Smooth muscle cell of the brain vasculature (primary cell): ENCODE measurements around the gene MRPS9.

ENCODE experiments used
- DNase-seq: peaks from one replicate; pipeline ENCODE4 v3.0.0-alpha.2; 2012; ENCODE audit warnings: low read depth, low spot score

The MRPS9 gene

GRCh38 chr2:105037572-105038382, at the start of gene MRPS9:
TSS of gene MRPS9 (plus strand) at chr2:105038069. CDS start at chr2:105038093, 24 bp downstream.
- DNase-seq: peak; percentile 93

- no peak for DNase-seq
Measured at GRCh38 chr2:105005181-105005951, 32.5 kb upstream of the MRPS9 start.

DNA sequence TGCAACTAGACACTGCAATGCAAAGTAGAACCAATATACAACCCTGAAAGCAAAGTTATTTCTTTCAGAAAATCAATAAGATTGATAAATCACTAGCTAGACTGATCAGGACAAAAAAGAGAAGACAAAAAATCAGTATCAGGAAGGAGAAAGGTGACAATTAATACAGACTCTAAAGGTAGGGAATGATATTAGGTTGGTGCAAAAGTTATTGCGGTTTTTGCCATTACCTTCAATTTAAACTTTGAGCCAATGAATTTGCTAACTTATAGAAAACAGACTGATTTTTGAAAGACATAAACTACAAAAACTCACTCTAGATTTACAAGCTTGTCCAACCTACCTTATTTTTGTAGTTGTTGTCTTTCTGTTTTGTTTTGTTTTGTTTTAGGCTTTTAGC, 30.5 kb upstream of the MRPS9 start:
- no peak for DNase-seq

DNA sequence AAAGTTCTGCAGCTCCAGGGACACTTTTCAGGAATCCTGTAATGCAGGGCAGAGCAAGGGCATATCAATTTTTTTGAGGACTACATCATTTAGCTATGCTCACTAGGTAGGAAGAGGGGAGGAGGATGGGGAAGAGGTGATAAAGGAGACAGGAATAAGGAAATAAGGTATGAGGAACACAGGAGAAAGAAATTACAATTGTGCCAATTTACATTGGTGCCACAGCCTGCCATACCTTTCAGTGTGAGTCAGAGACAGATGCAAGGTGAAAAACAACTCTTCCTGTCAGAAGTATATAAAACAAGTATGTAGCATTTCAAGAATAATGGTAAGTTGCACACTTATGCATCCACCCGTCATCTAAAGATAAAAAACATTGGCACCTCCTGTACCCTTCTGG, 5.4 kb upstream of the MRPS9 start:
- no peak for DNase-seq

- DNase-seq: no peak
Measured at GRCh38 chr2:105034170-105034569, 3.7 kb upstream of the MRPS9 start.

- no peak for DNase-seq
Measured at GRCh38 chr2:105038383-105039061, 653 bp downstream of the MRPS9 start.

DNA sequence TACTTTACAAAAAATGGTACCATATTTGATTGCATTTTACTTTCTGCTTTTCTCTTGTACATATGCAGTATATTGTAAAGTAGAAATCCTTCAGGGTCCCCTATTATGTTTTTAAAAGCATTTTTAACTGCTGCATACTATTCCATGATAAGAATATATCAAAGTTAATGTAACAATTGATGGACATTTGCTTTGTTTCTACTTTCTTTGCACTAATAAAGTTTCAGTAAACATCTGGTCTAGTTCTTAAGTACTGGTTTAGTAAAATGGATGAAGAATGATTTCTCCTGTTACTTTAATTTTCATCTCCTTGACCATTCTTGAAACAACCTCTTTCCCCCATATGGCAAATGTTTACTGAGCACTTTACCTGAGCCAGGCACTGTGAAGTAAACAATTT, 1.7 kb downstream of the MRPS9 start:
- no peak for DNase-seq

GRCh38 chr2:105042189-105042588, 4.3 kb downstream of the MRPS9 start:
- no peak for DNase-seq

DNA sequence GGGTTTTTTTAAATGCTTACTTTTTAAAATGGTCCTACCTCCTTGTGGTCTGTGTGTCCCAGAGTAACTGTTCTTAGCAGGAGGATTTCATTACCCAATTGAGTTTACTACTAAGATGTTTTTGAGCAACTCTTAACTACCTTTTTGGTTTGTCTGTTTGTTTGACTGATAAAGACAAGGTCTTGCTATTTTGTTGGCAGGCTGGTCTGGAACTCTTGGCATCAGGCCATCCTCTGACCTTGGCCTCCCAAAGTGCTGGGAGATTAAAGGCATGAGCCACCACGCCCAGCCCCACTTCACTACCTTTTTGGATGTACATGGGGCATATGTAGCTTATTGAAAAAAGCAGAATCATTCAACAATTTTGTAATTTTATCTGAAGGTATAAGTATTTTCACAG, 14.9 kb downstream of the MRPS9 start:
- no peak for DNase-seq

GRCh38 chr2:105055613-105056012, 17.7 kb downstream of the MRPS9 start:
- no peak for DNase-seq

DNA sequence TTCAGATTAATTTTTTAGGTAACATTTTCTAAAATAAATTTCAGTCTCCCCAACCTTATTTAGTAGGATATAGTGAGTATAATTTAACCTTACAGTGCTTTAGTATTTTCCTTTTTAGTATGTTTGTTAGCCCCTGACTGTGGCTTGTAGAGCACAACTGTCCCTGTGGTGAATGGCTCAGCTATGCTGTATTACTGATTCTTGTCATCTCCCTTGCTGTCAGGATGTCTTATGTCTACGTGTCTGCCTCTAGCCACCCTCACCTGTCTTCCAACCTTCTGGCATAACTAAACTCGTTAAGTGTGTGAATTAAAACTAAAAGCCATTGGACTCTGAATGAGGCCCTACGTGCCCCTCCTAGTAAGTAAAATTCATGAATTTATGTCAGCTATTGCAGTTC, 18.4 kb downstream of the MRPS9 start:
- DNase-seq: no peak

DNA sequence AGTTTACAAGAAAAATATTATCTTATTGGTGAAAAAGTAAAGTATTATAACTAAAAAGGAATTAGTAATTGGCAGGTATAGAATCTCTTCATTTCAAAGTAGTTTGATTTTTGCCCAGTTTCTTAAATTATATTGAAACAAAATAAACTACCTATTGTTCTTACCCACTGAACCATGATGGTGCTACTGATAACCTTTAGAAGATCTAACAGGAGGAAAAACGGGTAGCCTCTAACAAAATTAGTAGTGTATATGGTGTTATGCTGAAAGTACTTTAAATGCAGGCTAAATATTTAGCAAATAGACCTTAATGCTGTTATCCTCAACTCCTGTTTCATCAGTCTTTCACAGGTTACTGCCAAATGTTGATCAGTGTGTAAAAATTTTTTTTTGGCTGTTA, 19.1 kb downstream of the MRPS9 start:
- DNase-seq: no peak

DNA sequence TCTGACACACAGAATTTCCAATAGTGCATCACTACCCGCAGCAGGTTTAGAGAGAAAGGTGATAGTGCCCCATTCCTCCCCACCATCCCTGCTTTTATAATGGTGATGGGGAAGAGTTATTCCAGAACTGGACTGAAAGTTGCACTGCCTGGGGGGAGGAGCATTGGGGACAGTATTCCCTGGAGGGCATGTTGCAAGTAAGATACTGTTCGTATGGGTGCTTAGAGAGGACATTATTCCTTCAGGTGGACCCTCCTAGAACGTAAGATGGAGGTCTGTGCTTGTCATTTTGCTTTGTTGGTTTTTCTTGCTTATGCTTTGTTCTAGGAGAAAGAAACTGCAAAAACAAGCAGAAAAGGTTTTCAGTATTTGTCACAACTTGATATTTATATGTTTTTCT, 23.7 kb downstream of the MRPS9 start:
- DNase-seq: no peak

GRCh38 chr2:105062158-105062557, 24.3 kb downstream of the MRPS9 start:
- DNase-seq: no peak

DNA sequence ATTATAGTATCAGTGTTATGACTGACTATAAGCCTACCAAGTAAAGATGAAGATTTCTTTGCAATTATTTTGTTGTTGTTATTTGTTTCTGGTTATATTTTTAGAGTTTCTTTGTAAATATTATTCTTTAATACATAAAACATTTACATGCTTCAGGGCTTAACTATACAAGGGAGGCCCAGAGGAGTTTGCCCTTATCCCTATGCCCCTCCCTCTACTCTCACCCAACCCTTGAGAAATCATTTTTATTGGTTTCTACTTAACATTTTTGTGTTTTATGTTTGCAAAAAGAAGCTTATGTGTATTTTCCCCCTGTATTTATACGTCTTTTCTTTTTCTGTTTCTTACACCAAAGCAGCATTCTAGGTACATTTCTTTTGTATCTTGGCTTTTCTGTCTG, 30.5 kb downstream of the MRPS9 start:
- no peak for DNase-seq

DNA sequence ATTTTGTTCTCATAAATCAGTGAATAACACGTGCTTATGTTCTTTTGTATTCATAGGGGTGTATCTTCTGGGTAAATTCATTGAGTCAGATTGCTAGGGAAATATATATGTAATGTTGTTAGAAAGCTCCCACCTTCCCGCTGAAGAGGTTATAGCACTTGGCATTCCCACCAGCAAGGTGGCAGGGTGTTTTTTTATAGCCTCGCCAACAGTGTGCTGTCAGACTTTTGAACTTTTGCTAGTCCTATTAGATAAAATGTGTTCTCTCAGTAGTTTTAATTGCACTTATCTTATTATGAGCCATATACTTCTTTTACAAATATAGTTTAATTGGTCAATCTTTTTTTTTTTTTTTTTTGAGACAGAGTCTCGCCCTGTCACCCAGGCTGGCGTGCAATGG, 31.0 kb downstream of the MRPS9 start:
- DNase-seq: no peak

DNA sequence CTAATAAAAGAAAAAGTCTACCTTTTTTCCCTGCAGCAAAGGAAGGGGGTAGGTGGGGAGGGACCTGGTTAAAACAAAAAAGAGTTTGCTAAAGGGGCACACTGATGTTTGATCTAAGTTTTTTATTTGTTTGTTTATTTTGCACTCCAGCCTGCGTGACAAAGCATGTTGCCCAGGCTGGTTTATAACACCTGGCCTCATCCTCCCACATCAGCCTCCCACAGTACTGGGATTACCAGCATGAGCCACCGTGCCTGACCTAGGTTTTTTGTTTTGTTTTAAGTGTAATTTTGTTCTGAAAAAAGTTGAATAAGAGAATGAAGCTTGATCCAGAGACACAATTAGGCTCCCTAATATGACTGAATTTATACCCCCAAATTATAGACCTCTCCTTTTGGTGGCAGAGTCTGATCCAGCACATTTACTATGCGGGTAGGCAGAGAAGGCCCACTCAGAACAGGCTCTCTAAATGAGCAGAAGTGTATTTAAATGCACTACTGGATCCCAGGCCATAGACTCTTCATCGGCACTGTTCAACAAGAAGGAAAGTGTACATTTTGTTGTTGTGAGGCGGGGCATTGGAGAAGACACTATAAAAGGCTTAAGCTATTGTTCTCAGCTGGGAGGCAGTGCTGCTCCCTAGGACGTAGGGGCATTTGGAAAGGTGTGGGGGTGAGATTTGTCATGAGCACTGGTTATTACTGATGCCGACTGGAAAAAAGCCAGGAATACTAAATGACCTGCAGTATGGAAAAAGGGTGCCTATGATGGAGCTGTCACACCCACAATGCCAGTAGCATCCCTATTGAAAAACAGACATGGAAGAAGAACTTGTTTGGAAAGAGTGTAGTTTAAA, 32.4 kb downstream of the MRPS9 start:
- no peak for DNase-seq

- no peak for DNase-seq
Measured at GRCh38 chr2:105071379-105071778, 33.5 kb downstream of the MRPS9 start.

DNA sequence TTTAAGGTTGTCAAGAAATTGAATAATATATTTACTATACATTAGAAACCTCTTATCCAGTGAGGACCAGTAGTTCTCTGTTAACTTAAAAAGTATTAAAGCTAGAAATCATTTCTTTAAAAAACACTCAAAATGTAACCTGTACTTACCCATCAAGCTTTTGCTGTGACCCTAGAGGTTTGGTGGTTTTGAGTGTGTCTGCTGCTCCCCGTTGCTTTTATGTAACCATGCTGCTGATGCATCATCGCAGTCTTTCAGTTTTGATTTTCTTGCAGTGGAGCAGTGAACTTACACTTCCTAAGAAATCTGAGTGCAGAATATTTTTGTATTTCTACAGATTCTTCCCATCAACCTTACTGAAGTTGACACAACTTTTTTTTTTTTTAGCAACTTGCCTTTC, 34.2 kb downstream of the MRPS9 start:
- DNase-seq: peak; percentile 10

DNA sequence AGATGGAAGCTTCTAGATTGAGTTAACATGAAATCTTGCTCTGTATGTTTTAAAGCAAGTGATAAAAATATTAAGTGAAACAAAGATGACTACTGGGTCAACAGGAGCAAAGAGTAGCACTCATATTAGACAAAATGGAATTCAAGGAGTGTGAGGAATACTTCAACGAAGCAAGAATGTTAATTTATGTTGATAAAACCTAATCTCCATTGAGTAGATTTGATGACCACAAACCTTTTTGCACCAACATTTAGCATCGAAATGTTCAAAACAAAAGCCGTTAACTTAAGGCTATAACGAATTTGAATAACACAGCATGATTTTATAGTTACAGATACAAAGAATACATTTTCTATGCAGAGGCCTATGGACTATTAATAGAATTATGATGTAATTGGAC, 35.7 kb downstream of the MRPS9 start:
- no peak for DNase-seq

DNA sequence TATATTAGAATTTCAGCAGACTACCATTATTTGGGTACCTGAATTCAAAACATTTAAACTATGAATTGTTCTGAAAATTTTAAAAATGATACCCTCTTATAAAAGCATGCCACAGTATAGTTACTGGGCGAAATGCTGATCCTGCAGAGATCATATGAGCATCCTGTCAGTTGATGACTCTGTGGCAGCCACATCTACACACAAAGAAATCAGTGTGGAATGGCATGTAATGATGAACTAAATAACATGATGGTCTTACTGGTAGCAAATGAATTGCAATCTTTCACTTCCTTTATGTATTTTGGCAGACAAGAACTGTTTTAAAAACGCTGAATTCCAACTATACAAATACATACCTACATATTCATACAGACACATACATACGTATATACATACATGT, 38.3 kb downstream of the MRPS9 start:
- no peak for DNase-seq
